NCI-H526 treated with DMSO at 0.1 percent for 48 hours (cell line): Measurements from ENCODE around the gene CRKL.
"Not testable (repeated sequence)": the region's sequence is repeated elsewhere in the genome, so short reads cannot be mapped to it uniquely, and the experiment has no call there.

Experiments used
- DNase-seq: peaks from one replicate; lab custom pipeline; 2025; lab: John Stamatoyannopoulos, UW

CRKL gene

GRCh38 chr22:20966883-20967696 lies 49.9 kb downstream of the CRKL start, which contains the start of gene AIFM3:
Gene AIFM3 (plus strand): TSS chr22:20967255. CDS start chr22:20967945, 690 bp downstream.
- DNase-seq, result no peak

- DNase-seq, result no peak
Observed at GRCh38 chr22:20967697-20968211, 50.5 kb downstream of the CRKL start.

GRCh38 chr22:20968281-20968977 lies 51.2 kb downstream of the CRKL start:
- no peak for DNase-seq

GRCh38 chr22:20970939-20971657 lies 53.9 kb downstream of the CRKL start:
- DNase-seq, result no peak

- not testable (repeated sequence) for DNase-seq
Observed at GRCh38 chr22:20972014-20972694, 54.9 kb downstream of the CRKL start.

DNA sequence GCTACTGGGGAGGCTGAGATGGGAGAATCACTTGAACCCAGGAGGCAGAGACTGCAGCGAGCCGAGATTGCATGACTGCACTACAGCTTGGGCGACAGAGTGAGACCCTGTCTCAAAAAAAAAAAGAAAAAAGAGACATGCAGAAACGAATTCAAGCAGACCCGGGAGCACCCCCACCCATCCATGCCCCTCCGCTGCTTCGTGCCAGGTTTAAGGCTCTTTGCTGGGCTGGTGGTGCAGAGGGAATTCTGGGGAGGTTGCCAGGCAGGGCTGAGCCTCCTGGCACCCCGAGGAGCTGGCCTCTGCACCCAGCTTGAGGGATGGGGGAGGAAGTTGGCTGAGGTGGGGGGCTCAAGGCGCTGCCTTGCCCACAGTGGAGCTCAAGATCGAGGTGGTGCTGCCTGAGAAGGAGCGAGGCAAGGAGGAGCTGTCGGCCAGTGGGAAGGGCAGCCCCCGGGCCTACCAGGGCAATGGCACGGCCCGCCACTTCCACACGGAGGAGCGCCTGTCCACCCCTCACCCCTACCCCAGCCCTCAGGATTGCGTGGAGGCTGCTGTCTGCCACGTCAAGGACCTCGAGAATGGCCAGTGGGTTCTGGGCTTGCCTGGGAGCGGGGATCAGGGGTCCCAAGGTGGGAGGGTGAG lies 55.8 kb downstream of the CRKL start:
- no peak for DNase-seq

- DNase-seq, result no peak
Observed at GRCh38 chr22:20973634-20974286, 56.6 kb downstream of the CRKL start.

DNA sequence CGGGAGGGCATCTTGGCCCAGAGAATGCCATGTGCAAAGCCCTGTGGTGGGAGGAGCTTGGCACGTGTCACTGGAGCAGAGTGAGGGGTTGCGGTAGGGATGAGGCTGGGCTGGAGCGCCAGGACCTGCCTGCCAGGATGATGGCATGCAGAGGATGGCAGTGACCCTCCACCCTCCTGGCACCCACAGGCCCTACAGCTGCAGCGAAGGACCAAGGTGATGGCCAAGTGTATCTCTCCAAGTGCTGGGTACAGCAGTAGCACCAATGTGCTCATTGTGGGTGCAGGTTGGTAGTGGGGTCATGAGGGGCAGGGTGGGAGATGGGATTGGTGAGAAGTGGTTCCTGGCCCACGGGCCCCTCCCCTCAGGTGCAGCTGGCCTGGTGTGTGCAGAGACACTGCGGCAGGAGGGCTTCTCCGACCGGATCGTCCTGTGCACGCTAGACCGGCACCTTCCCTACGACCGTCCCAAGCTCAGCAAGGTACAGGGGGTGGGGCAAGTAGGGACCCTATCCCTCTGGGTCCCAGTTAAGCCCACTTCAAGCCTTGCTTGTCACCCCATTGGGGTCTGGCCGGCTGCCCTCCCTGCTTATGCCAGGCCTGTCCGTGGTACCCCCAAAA lies 57.2 kb downstream of the CRKL start:
- DNase-seq, result no peak

GRCh38 chr22:20975541-20976290 lies 58.5 kb downstream of the CRKL start:
- no peak for DNase-seq

- DNase-seq, result no peak
Observed at GRCh38 chr22:20976291-20976877, 59.2 kb downstream of the CRKL start.

- no peak for DNase-seq
Observed at GRCh38 chr22:20977019-20977418, 59.8 kb downstream of the CRKL start.

DNA sequence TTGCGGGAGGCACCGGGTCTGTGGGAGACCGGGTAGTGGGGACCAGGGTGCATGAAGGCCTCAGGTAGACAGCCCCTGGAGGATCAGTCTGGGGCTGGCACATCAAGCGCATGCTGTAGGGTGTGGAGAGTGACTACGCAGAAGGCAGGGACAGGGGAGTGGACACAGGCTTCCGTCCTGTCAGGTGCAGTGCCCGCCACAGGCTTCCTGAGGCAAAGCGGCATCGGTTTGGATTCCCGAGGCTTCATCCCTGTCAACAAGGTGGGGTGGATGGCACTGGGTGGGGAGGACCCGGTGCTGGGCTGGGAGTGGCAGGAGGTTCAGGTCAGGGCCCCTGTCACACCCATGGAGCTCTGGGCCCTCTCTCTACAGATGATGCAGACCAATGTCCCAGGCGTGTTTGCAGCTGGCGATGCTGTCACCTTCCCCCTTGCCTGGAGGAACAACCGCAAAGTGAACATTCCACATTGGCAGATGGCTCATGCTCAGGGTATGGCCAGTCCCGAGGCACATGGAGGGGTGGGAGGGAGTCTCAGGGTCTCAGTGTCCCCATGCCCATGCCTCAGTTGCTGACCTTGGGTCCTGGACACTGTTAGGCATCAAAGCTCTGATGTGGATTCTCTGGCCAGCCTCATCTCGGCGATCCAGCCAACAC lies 60.4 kb downstream of the CRKL start:
- no peak for DNase-seq

DNA sequence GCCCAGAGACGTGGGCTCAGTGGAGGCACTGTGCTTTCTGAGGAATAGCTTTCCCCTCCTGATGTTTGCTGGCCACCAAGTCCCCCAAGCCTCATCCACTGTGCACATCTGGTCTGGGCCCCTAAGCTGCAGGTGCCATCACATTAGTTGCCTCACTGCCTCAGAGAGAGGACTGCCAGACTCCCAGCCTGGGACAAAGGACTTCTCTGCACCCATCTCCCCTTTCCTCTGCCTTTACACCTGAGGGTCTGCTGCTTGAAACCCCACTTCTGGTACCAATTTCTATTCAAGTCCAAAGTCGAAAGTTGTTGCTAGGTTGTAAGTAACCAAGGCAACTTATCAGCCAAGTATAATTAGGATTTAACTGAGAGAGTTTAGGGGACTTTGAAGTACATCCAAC lies 61.2 kb downstream of the CRKL start:
- no peak for DNase-seq

GRCh38 chr22:20979243-20979809 lies 62.1 kb downstream of the CRKL start:
- no peak for DNase-seq

GRCh38 chr22:20979940-20980453 lies 62.8 kb downstream of the CRKL start:
- no peak for DNase-seq

DNA sequence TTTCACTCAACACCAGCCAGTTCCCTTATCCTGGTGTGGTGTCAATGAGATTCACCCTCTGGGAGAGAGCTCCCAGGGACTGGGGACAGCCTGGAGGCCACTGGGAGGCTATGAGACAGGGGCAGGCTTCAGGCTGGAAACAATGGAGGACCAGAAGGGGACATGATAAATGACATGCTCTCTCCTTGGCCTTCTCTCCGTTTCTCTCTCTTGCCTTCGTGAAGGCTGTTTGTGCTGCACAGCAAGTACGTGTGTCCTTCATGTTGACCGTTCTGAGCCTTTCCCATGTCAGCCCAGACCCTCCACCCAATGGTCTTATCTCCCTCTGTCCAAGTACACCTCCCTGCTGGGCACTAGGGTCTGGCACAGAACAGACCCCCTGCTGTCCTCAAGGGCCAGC lies 63.3 kb downstream of the CRKL start:
- no peak for DNase-seq

DNA sequence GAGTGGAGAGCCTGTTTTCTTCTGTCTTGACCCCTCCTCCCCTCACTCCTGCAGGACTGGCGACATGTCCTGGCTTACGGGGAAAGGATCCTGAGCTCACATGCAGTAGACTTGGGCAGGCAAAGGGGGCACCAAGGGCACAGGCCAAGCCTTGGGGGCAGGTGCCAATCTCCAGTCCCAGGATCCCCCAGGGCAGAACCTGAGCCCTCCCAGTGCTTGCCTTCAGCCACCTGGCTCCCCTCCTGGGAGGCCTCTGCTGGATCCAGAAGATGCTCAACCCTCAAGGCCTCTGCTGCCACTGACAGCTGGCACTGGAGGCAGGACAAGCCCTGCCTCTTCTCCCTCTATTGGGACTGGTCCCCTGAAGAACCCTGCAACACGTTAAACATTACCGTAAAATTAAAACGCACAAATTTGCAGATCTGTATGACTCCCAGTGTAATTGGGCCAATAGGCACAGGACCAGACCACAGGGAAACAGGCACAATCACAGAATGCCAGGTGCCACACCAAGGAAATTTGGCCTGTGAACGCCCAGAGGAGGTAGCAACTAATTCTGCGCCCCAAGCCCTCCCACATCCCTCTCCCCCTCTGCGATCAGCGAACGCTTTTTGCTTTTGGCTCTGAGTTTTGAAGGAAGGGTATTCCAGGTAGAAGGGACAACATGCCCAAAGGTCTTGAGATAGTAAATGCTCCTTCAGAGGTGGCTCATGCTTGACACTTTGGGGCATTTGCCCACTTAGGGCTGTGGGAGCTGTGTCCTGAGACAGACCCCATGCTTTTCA lies 63.9 kb downstream of the CRKL start:
- DNase-seq, result no peak
